ENCODE data around the gene USP17L25. TPM values are rescaled to one million over a fixed set of nuclear protein-coding genes. Genes with fewer than 3 reads are reported as not detected.
"Not testable (repeated sequence)": the region's sequence is repeated elsewhere in the genome, so short reads cannot be mapped to it uniquely, and the experiment has no call there.

Gene USP17L25, protein sequence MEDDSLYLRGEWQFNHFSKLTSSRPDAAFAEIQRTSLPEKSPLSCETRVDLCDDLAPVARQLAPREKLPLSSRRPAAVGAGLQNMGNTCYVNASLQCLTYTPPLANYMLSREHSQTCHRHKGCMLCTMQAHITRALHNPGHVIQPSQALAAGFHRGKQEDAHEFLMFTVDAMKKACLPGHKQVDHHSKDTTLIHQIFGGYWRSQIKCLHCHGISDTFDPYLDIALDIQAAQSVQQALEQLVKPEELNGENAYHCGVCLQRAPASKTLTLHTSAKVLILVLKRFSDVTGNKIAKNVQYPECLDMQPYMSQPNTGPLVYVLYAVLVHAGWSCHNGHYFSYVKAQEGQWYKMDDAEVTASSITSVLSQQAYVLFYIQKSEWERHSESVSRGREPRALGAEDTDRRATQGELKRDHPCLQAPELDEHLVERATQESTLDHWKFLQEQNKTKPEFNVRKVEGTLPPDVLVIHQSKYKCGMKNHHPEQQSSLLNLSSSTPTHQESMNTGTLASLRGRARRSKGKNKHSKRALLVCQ
- not detected for total RNA-seq

- DNase-seq, H3K4me3 ChIP-seq, H3K27me3 ChIP-seq, H3K36me3 ChIP-seq, H3K9me3 ChIP-seq, H3K27ac ChIP-seq, H3K4me1 ChIP-seq: not testable (repeated sequence)
These were observed at the start of gene USP17L25 for GRCh38 chr4:9329611-9330010. TSS of gene USP17L25 (plus strand) at chr4:9329911. CDS start at chr4:9329911, 0 bp downstream.

DNA sequence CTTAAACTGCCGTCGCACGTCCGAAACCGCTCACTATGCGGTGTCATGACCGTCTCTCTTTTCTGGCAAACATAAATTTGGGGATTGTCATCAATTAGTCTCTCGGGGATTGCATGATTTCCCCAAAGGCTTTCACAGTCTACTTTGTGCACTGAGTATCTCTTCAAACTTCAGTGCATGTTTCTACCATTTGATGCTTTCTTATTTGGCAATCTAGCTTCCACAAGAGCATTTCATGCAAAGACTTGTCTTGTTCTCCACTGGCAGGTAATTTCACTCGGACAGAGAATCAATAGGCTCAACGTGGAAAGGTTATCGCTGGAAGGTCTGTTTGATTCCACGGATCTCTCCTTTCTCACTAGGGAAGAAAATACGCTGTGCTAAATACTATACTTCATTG, 5.5 kb upstream of the USP17L25 start:
- H3K4me3 ChIP-seq, DNase-seq, H3K27me3 ChIP-seq, H3K9me3 ChIP-seq, H3K27ac ChIP-seq, H3K36me3 ChIP-seq, H3K4me1 ChIP-seq: not testable (repeated sequence)

DNA sequence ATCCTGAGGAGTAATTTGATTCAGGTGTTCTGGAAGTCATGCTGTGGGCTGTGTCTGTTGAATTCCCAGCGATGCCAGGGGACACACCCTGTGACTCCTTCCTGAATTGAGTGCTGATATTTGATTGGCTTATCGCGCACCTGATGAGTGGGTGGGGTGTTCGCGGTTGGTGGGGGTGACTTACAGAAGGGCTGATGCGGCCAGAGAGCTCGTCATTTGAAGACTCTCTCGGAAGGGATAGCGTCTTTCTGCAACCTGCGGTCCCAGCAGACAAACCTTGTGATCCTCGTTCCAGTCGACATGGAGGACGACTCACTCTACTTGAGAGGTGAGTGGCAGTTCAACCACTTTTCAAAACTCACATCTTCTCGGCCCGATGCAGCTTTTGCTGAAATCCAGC, 4.8 kb upstream of the USP17L25 start, which contains the start of gene USP17L24:
Gene USP17L24 (plus strand): TSS at position 301 of the 400 bp plus-strand sequence. CDS start 0 bp downstream, at position 301.
- H3K4me1 ChIP-seq, DNase-seq, H3K9me3 ChIP-seq, H3K4me3 ChIP-seq, H3K27me3 ChIP-seq, H3K36me3 ChIP-seq, H3K27ac ChIP-seq: not testable (repeated sequence)

GRCh38 chr4:9334358-9334757, 4.6 kb downstream of the USP17L25 start, which contains the start of gene USP17L26:
TSS of gene USP17L26 (plus strand) at chr4:9334658. CDS start at chr4:9334658, 0 bp downstream.
- H3K4me3 ChIP-seq, H3K36me3 ChIP-seq, DNase-seq, H3K4me1 ChIP-seq, H3K27me3 ChIP-seq, H3K9me3 ChIP-seq, H3K27ac ChIP-seq: not testable (repeated sequence)

DNA sequence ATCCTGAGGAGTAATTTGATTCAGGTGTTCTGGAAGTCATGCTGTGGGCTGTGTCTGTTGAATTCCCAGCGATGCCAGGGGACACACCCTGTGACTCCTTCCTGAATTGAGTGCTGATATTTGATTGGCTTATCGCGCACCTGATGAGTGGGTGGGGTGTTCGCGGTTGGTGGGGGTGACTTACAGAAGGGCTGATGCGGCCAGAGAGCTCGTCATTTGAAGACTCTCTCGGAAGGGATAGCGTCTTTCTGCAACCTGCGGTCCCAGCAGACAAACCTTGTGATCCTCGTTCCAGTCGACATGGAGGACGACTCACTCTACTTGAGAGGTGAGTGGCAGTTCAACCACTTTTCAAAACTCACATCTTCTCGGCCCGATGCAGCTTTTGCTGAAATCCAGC, 9.4 kb downstream of the USP17L25 start, which contains the start of gene USP17L5:
Gene USP17L5 (plus strand): TSS at position 301 of the 400 bp plus-strand sequence. CDS start 0 bp downstream, at position 301.
- not testable (repeated sequence) for H3K36me3 ChIP-seq, H3K4me3 ChIP-seq, H3K27me3 ChIP-seq, H3K27ac ChIP-seq, H3K9me3 ChIP-seq, H3K4me1 ChIP-seq, DNase-seq

DNA sequence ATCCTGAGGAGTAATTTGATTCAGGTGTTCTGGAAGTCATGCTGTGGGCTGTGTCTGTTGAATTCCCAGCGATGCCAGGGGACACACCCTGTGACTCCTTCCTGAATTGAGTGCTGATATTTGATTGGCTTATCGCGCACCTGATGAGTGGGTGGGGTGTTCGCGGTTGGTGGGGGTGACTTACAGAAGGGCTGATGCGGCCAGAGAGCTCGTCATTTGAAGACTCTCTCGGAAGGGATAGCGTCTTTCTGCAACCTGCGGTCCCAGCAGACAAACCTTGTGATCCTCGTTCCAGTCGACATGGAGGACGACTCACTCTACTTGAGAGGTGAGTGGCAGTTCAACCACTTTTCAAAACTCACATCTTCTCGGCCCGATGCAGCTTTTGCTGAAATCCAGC, 14.1 kb downstream of the USP17L25 start, which contains the start of gene USP17L27:
Gene USP17L27 (plus strand): TSS at position 301 of the 400 bp plus-strand sequence. CDS start 0 bp downstream, at position 301.
- not testable (repeated sequence) for H3K27me3 ChIP-seq, H3K4me3 ChIP-seq, H3K36me3 ChIP-seq, H3K9me3 ChIP-seq, DNase-seq, H3K27ac ChIP-seq, H3K4me1 ChIP-seq

GRCh38 chr4:9348593-9348992, 18.9 kb downstream of the USP17L25 start, which contains the start of gene USP17L28:
TSS of gene USP17L28 (plus strand) at chr4:9348893. CDS start at chr4:9348893, 0 bp downstream.
- DNase-seq, H3K27me3 ChIP-seq, H3K4me3 ChIP-seq, H3K9me3 ChIP-seq, H3K27ac ChIP-seq, H3K36me3 ChIP-seq, H3K4me1 ChIP-seq: not testable (repeated sequence)

DNA sequence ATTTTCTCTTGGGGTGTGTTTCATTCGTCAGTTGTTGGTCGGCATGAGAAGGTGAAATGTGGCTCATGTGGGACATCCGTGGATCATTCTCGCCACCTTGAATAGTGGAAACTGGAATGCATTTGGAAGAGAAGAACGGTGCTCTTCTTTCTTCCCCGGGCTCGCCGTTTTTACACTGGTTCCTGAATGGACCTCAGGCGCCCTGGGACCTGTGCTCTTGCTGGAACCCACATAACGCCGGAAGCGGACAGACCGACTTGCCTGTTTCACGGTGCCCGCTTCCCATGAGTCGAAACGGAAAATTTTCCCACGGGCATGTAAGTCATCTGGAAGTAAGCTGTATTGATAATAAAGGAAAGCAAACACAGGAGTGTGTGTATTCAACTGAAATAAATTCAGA, 21.2 kb downstream of the USP17L25 start:
- not testable (repeated sequence) for H3K27ac ChIP-seq

GRCh38 chr4:9353338-9353737, 23.6 kb downstream of the USP17L25 start, which contains the start of gene USP17L29:
TSS of gene USP17L29 (plus strand) at chr4:9353638. CDS start at chr4:9353638, 0 bp downstream.
- H3K36me3 ChIP-seq, H3K27ac ChIP-seq, H3K9me3 ChIP-seq, H3K4me1 ChIP-seq, DNase-seq, H3K4me3 ChIP-seq, H3K27me3 ChIP-seq: not testable (repeated sequence)

More for the DNA sequence above, 21.2 kb downstream of the USP17L25 start:
- not testable (repeated sequence) for H3K9me3 ChIP-seq, H3K36me3 ChIP-seq, H3K4me3 ChIP-seq, H3K4me1 ChIP-seq, H3K27me3 ChIP-seq, DNase-seq

GRCh38 chr4:9362829-9363228, 33.1 kb downstream of the USP17L25 start, which contains the start of gene USP17L30:
TSS of gene USP17L30 (plus strand) at chr4:9363129. CDS start at chr4:9363129, 0 bp downstream.
- H3K4me1 ChIP-seq, H3K9me3 ChIP-seq, H3K27ac ChIP-seq, H3K27me3 ChIP-seq, H3K36me3 ChIP-seq, DNase-seq, H3K4me3 ChIP-seq: not testable (repeated sequence)

GRCh38 chr4:9379881-9380280, 50.2 kb downstream of the USP17L25 start:
- not testable (repeated sequence) for H3K4me1 ChIP-seq, DNase-seq, H3K27ac ChIP-seq, H3K4me3 ChIP-seq, H3K36me3 ChIP-seq, H3K27me3 ChIP-seq, H3K9me3 ChIP-seq

Other genes with a start within 250 kb of the USP17L25 start
- gene FAM90A26, start 159.5 kb upstream of the USP17L25 start, total RNA-seq = not detected
- not detected for gene USP17L10, start 119.3 kb upstream of the USP17L25 start, total RNA-seq
- not detected for gene USP17L11, start 114.5 kb upstream of the USP17L25 start, total RNA-seq
- not detected for gene USP17L12, start 109.8 kb upstream of the USP17L25 start, total RNA-seq
- gene USP17L13, start 105.0 kb upstream of the USP17L25 start, total RNA-seq = not detected
- not detected for gene USP17L15, start 95.5 kb upstream of the USP17L25 start, total RNA-seq
- not detected for gene USP17L17, start 86.0 kb upstream of the USP17L25 start, total RNA-seq
- gene USP17L18, start 81.3 kb upstream of the USP17L25 start, total RNA-seq = not detected
- gene USP17L19, start 76.5 kb upstream of the USP17L25 start, total RNA-seq = not detected
- not detected for gene USP17L20, start 71.8 kb upstream of the USP17L25 start, total RNA-seq
- not detected for gene USP17L21, start 67.0 kb upstream of the USP17L25 start, total RNA-seq
- gene USP17L22, start 62.3 kb upstream of the USP17L25 start, total RNA-seq = not detected
- not detected for gene USP17L24, start 4.7 kb upstream of the USP17L25 start, total RNA-seq
- gene USP17L26, start 4.7 kb downstream of the USP17L25 start, total RNA-seq = not detected
- not detected for gene USP17L5, start 9.5 kb downstream of the USP17L25 start, total RNA-seq
- not detected for gene USP17L27, start 14.2 kb downstream of the USP17L25 start, total RNA-seq
- gene USP17L28, start 19.0 kb downstream of the USP17L25 start, total RNA-seq = not detected
- not detected for gene USP17L29, start 23.7 kb downstream of the USP17L25 start, total RNA-seq
- gene USP17L30, start 33.2 kb downstream of the USP17L25 start, total RNA-seq = not detected
- not detected for gene DEFB131A, start 114.5 kb downstream of the USP17L25 start, total RNA-seq

All from Peyer's patch (tissue), 4 donors.